Measurements from ENCODE around the gene RAB1A. TPM values are rescaled to one million over a fixed set of nuclear protein-coding genes. Genes with fewer than 3 reads are reported as not detected.

The RAB1A gene
- total RNA-seq, 1 donor from 2014 or later = 79.9 TPM

GRCh38 chr2:65057054-65057375 is 72.9 kb downstream of the RAB1A start:
- peak overlapping the region; percentile 83 for H3K4me3 Mint-ChIP-seq
- no peaks in the 10 kb centered on the region for H3K9me3 Mint-ChIP-seq
- H3K27ac Mint-ChIP-seq = peak overlapping the region; percentile 80
- H3K4me1 Mint-ChIP-seq = peaks cover 53% of the 10 kb centered on the region
- intact Hi-C loops (cut with micrococcal nuclease) = loop anchor here (1.0 to 5.0 kb wide), 6 partner anchors 68 to 532 kb away; partner anchors contain the start of genes ACTR2, AFTPH and SLC1A4
- H3K36me3 Mint-ChIP-seq (ENCODE audit: low read depth) = peaks cover 2% of the 10 kb centered on the region
- DNase-seq = no peak
- H3K27me3 Mint-ChIP-seq = no peaks in the 10 kb centered on the region

- H3K4me1 Mint-ChIP-seq = peaks cover 50% of the 10 kb centered on the region
- peak; percentile 99 for DNase-seq
- intact Hi-C loops (cut with micrococcal nuclease) = loop anchor here (1.0 to 5.0 kb wide), 8 partner anchors 67 to 532 kb away; partner anchors contain the start of genes ACTR2, AFTPH, RAB1A and SLC1A4
- peak within 1 kb of the TSS; percentile 87 for H3K27ac Mint-ChIP-seq
- H3K27me3 Mint-ChIP-seq = peaks cover 2% of the 10 kb centered on the region
- peak within 1 kb of the TSS; percentile 97 for H3K4me3 Mint-ChIP-seq
- no peaks in the 10 kb centered on the region for H3K9me3 Mint-ChIP-seq
- peaks cover 2% of the 10 kb centered on the region for H3K36me3 Mint-ChIP-seq (ENCODE audit: low read depth)
These were observed 73.5 kb downstream of the RAB1A start, which contains the start of gene CEP68 for GRCh38 chr2:65056215-65057053. TSS of gene CEP68 (plus strand) at chr2:65056416. CDS start at chr2:65069445, 13,029 bp downstream.

GRCh38 chr2:65055422-65056214 is 74.3 kb downstream of the RAB1A start:
- Mint-ChIP-seq H3K36me3 (ENCODE audit: low read depth) (peaks cover 2% of the 10 kb centered on the region), H3K4me3 (peak overlapping the region; percentile 97), H3K4me1 (peaks cover 49% of the 10 kb centered on the region), H3K9me3 (no peaks in the 10 kb centered on the region), H3K27ac (peak overlapping the region; percentile 87), H3K27me3 (peaks cover 3% of the 10 kb centered on the region)
- no peak for DNase-seq
- intact Hi-C loops (cut with micrococcal nuclease) = loop anchor here (1.0 to 5.0 kb wide), 7 partner anchors 75 to 531 kb away; partner anchors contain the start of genes ACTR2, AFTPH and RAB1A

- intact Hi-C loops (cut with micrococcal nuclease) = loop anchor here (5.0 kb wide), 2 partner anchors 138 to 497 kb away; no protein-coding TSS in a partner anchor
- peaks cover 2% of the 10 kb centered on the region for H3K36me3 Mint-ChIP-seq (ENCODE audit: low read depth)
- no peak for DNase-seq
- no peak overlapping the region for H3K27ac Mint-ChIP-seq
- no peaks in the 10 kb centered on the region for H3K9me3 Mint-ChIP-seq
- H3K4me3 Mint-ChIP-seq = peak overlapping the region; percentile 97
- peaks cover 49% of the 10 kb centered on the region for H3K4me1 Mint-ChIP-seq
- H3K27me3 Mint-ChIP-seq = peaks cover 3% of the 10 kb centered on the region
These were observed 75.0 kb downstream of the RAB1A start for GRCh38 chr2:65054749-65055421.

GRCh38 chr2:65053199-65053598 is 76.7 kb downstream of the RAB1A start:
- intact Hi-C loops (cut with micrococcal nuclease) = no loop called here
- peaks cover 2% of the 10 kb centered on the region for H3K36me3 Mint-ChIP-seq (ENCODE audit: low read depth)
- H3K4me3 Mint-ChIP-seq = peak overlapping the region; percentile 70
- H3K27ac Mint-ChIP-seq = peak overlapping the region; percentile 71
- no peaks in the 10 kb centered on the region for H3K9me3 Mint-ChIP-seq
- peak; percentile 86 for DNase-seq
- H3K27me3 Mint-ChIP-seq = peaks cover 5% of the 10 kb centered on the region
- peaks cover 44% of the 10 kb centered on the region for H3K4me1 Mint-ChIP-seq

- H3K9me3 Mint-ChIP-seq = no peaks in the 10 kb centered on the region
These were observed 79.0 kb downstream of the RAB1A start for GRCh38 chr2:65050931-65051330.

GRCh38 chr2:65049010-65049639 is 80.8 kb downstream of the RAB1A start:
- no peak overlapping the region for H3K4me3 Mint-ChIP-seq
- intact Hi-C loops (cut with micrococcal nuclease) = no loop called here
- peaks cover 9% of the 10 kb centered on the region for H3K9me3 Mint-ChIP-seq
- DNase-seq = no peak
- H3K27me3 Mint-ChIP-seq = peaks cover 8% of the 10 kb centered on the region
- peaks cover 19% of the 10 kb centered on the region for H3K4me1 Mint-ChIP-seq
- peaks cover 13% of the 10 kb centered on the region for H3K36me3 Mint-ChIP-seq (ENCODE audit: low read depth)
- H3K27ac Mint-ChIP-seq = no peak overlapping the region

More at GRCh38 chr2:65050931-65051330, 79.0 kb downstream of the RAB1A start:
- no peak for DNase-seq
- Mint-ChIP-seq H3K36me3 (ENCODE audit: low read depth) (peaks cover 5% of the 10 kb centered on the region), H3K27ac (no peak overlapping the region), H3K27me3 (peaks cover 8% of the 10 kb centered on the region), H3K4me1 (peaks cover 31% of the 10 kb centered on the region), H3K4me3 (no peak overlapping the region)
- intact Hi-C loops (cut with micrococcal nuclease) = no loop called here

- Mint-ChIP-seq H3K4me1 (peaks cover 12% of the 10 kb centered on the region), H3K9me3 (peaks cover 10% of the 10 kb centered on the region), H3K4me3 (no peak overlapping the region), H3K27me3 (peaks cover 8% of the 10 kb centered on the region), H3K27ac (no peak overlapping the region), H3K36me3 (ENCODE audit: low read depth) (peaks cover 17% of the 10 kb centered on the region)
- intact Hi-C loops (cut with micrococcal nuclease) = no loop called here
- DNase-seq = no peak
These were observed 83.1 kb downstream of the RAB1A start for GRCh38 chr2:65046633-65047407.

- DNase-seq = no peak
- peaks cover 14% of the 10 kb centered on the region for H3K4me1 Mint-ChIP-seq
- peaks cover 5% of the 10 kb centered on the region for H3K27me3 Mint-ChIP-seq
- intact Hi-C loops (cut with micrococcal nuclease) = no loop called here
- H3K27ac Mint-ChIP-seq = no peak overlapping the region
- H3K36me3 Mint-ChIP-seq (ENCODE audit: low read depth) = peaks cover 17% of the 10 kb centered on the region
- H3K9me3 Mint-ChIP-seq = peaks cover 10% of the 10 kb centered on the region
- H3K4me3 Mint-ChIP-seq = no peak overlapping the region
These were observed 84.3 kb downstream of the RAB1A start for GRCh38 chr2:65045651-65046050.

GRCh38 chr2:65044097-65044735 is 85.7 kb downstream of the RAB1A start:
- Mint-ChIP-seq H3K27ac (no peak overlapping the region), H3K27me3 (peaks cover 5% of the 10 kb centered on the region), H3K36me3 (ENCODE audit: low read depth) (peaks cover 17% of the 10 kb centered on the region), H3K4me1 (peaks cover 20% of the 10 kb centered on the region), H3K4me3 (no peak overlapping the region), H3K9me3 (peaks cover 10% of the 10 kb centered on the region)
- DNase-seq = no peak
- intact Hi-C loops (cut with micrococcal nuclease) = no loop called here

GRCh38 chr2:65043001-65043400 is 86.9 kb downstream of the RAB1A start:
- H3K36me3 Mint-ChIP-seq (ENCODE audit: low read depth) = peaks cover 15% of the 10 kb centered on the region
- peaks cover 20% of the 10 kb centered on the region for H3K4me1 Mint-ChIP-seq
- H3K9me3 Mint-ChIP-seq = peaks cover 10% of the 10 kb centered on the region
- intact Hi-C loops (cut with micrococcal nuclease) = no loop called here
- no peak for DNase-seq
- H3K27ac Mint-ChIP-seq = peak overlapping the region; percentile 50
- peaks cover under 1% of the 10 kb centered on the region for H3K27me3 Mint-ChIP-seq
- H3K4me3 Mint-ChIP-seq = no peak overlapping the region
